GM12892 (cell line): ENCODE results near the gene PHC2.

Experiments used
- POLR2A ChIP-seq: IDR thresholded peaks from 2 replicates; pipeline ENCODE4 v1.6.1; 2011; ENCODE audit warnings: low read depth, low read length, control low read depth
- TAF1 ChIP-seq: IDR thresholded peaks from 2 replicates; pipeline ENCODE4 v1.6.1; 2011; ENCODE audit warnings: low read depth, mild to moderate bottlenecking, control low read depth, low read length, borderline replicate concordance

GRCh38 chr1:33466159-33466558 lies 35.3 kb upstream of the PHC2 start:
- TF ChIP-seq POLR2A (no peak), TAF1 (no peak)
